ENCODE measurements around the gene SFRP5. TPM values are rescaled to one million over a fixed set of nuclear protein-coding genes. Genes with fewer than 3 reads are reported as not detected.

SFRP5 gene, protein sequence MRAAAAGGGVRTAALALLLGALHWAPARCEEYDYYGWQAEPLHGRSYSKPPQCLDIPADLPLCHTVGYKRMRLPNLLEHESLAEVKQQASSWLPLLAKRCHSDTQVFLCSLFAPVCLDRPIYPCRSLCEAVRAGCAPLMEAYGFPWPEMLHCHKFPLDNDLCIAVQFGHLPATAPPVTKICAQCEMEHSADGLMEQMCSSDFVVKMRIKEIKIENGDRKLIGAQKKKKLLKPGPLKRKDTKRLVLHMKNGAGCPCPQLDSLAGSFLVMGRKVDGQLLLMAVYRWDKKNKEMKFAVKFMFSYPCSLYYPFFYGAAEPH
- total RNA-seq (ENCODE audit: unreplicated experiment): not detected
- long read RNA-seq: 0 reads

DNA sequence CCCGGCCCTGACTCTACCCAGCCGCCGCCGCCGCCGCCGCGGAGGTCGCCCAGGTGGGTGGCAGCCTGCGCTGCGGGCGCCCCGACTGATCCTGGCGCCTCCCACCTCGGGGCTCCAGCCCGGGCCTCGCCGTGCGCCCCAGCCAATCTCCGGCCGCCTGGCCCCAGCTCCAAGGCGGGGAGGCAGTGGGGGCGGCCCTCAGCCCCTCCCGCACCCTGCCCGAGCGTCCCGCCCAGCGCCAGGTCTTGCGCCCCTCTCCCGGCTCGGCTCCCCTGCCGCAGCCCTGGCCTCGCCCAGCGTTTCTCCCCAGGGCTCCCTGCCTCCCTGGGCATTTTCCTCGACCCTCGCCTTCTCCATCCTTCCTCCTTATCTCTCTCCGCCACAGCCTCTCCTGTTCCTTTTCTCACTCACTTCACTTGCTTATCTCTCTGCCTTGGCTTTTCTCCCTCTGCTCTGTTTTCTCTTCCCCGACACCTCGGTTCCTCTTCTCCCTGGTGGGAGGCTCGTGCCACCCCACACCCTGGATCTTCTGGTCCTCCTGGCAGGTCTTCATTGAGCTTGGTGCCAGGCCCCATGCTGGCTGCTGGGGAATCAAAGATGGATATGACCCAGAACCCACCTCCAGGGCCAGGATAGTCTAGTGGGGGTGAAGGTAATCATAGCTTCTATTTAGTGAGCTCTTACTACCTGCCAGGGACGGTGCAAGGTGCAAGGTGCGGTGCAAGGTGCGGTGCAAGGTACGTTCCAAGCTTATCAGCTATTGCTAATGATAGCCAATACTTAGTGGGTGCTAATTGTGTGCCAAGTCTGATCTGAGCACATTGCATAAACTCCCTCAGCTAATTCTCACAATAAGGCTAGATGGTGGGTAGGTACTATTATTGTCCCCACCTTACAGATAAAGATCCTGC lies at the start of gene SFRP5:
TSS of gene SFRP5 (minus strand) at position 87 of the 911 bp plus-strand sequence. CDS start 166 bp downstream, outside the sequence.
- Mint-ChIP-seq H3K36me3 (ENCODE audit: unreplicated experiment) (peaks cover 4% of the 10 kb centered on the region), H3K9me3 (ENCODE audit: unreplicated experiment) (peaks cover 7% of the 10 kb centered on the region), H3K27me3 (ENCODE audit: unreplicated experiment) (peaks cover 28% of the 10 kb centered on the region), H3K4me3 (ENCODE audit: unreplicated experiment) (peak within 1 kb of the TSS; percentile 89), H3K4me1 (ENCODE audit: low read depth, unreplicated experiment) (no peaks in the 10 kb centered on the region), H3K27ac (ENCODE audit: unreplicated experiment) (no peak within 1 kb of the TSS)
- DNase-seq: no peak
- TF ChIP-seq, protein P1, sequence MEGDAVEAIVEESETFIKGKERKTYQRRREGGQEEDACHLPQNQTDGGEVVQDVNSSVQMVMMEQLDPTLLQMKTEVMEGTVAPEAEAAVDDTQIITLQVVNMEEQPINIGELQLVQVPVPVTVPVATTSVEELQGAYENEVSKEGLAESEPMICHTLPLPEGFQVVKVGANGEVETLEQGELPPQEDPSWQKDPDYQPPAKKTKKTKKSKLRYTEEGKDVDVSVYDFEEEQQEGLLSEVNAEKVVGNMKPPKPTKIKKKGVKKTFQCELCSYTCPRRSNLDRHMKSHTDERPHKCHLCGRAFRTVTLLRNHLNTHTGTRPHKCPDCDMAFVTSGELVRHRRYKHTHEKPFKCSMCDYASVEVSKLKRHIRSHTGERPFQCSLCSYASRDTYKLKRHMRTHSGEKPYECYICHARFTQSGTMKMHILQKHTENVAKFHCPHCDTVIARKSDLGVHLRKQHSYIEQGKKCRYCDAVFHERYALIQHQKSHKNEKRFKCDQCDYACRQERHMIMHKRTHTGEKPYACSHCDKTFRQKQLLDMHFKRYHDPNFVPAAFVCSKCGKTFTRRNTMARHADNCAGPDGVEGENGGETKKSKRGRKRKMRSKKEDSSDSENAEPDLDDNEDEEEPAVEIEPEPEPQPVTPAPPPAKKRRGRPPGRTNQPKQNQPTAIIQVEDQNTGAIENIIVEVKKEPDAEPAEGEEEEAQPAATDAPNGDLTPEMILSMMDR (IDR thresholded peaks at IDR 0.05; ENCODE audit: partially characterized antibody, unreplicated experiment): no peak

DNA sequence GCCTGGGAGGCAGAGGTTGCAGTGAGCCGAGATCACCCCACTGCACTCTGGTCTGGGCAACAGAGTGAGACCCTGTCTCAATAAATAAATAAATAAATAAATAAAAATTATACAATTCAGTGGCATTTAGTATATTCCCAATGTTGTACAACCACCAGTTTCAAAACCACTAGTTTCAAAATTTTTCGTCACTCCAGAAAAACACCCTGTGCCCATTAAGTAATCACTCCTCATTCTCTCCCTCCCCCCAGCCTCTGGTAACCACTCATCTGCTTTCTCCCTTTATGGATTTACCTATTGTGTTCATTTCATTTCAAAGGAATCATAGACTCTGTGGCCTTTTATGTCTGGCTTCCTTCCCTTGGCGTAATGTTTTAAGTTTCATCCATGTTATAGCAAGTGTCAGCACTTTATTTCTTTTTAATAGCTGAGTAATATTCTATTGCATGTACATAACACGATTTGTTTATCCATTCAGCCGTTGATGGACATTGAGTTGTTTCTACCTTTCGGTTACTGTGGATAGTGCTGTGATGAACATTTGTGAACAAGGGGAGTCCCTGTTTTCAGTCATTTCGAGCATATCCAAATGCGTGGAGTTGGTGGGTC lies 48.4 kb upstream of the SFRP5 start:
- peaks cover 34% of the 10 kb centered on the region for H3K4me1 Mint-ChIP-seq (ENCODE audit: low read depth, unreplicated experiment)
- TF ChIP-seq, protein P1 (IDR thresholded peaks at IDR 0.05; ENCODE audit: partially characterized antibody, unreplicated experiment): no peak
- no peak overlapping the region for H3K4me3 Mint-ChIP-seq (ENCODE audit: unreplicated experiment)
- H3K27me3 Mint-ChIP-seq (ENCODE audit: unreplicated experiment): peaks cover 8% of the 10 kb centered on the region
- peaks cover 6% of the 10 kb centered on the region for H3K9me3 Mint-ChIP-seq (ENCODE audit: unreplicated experiment)
- H3K36me3 Mint-ChIP-seq (ENCODE audit: unreplicated experiment): no peaks in the 10 kb centered on the region
- H3K27ac Mint-ChIP-seq (ENCODE audit: unreplicated experiment): no peak overlapping the region
- no peak for DNase-seq

DNA sequence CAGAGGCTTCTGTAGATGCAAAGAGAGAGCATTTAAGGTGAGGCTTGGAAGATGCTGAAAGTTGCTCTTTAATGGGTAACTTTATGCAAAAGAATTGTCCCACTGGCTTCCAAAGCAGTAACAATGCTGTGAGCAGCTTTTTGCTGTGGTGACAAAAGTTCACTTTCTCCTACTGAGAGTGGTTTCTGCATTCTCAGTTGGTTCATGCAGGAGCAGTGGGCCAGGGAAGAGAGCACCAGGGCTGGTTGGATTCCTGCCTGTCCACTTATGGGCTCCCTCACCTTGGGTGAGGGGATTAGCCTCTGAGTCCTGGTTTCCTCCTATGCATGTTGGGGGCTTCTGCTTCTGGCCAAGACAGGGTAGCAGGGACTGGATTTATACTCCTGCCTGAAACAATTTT lies 46.8 kb upstream of the SFRP5 start:
- no peak overlapping the region for H3K27ac Mint-ChIP-seq (ENCODE audit: unreplicated experiment)
- no peak overlapping the region for H3K4me3 Mint-ChIP-seq (ENCODE audit: unreplicated experiment)
- TF ChIP-seq, protein P1 (IDR thresholded peaks at IDR 0.05; ENCODE audit: partially characterized antibody, unreplicated experiment): no peak
- no peak for DNase-seq
- H3K9me3 Mint-ChIP-seq (ENCODE audit: unreplicated experiment): peaks cover 5% of the 10 kb centered on the region
- H3K36me3 Mint-ChIP-seq (ENCODE audit: unreplicated experiment): no peaks in the 10 kb centered on the region
- H3K27me3 Mint-ChIP-seq (ENCODE audit: unreplicated experiment): peaks cover 7% of the 10 kb centered on the region
- H3K4me1 Mint-ChIP-seq (ENCODE audit: low read depth, unreplicated experiment): peaks cover 29% of the 10 kb centered on the region

DNA sequence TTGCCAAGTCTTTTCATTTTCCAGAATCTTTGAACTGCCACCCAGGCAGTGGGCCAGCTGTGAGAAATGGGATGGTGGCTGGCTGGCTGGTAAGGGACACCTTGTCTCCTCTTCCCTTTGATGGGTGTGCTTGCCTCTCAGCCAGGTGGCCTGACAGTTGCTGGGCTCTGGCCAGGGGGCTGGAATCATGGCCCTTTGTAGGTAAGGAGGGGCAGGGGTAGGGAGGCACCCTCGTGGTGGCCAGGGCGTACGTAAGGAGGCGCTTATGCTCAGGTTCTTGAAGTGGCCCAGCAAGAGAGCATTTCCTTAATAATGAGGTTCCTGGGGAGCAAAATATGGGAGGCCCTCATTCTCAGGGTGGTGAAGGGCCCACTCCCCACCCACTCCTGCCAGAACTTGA lies 44.8 kb upstream of the SFRP5 start:
- H3K4me1 Mint-ChIP-seq (ENCODE audit: low read depth, unreplicated experiment): peaks cover 29% of the 10 kb centered on the region
- H3K4me3 Mint-ChIP-seq (ENCODE audit: unreplicated experiment): peak overlapping the region; percentile 34
- no peak for DNase-seq
- H3K27me3 Mint-ChIP-seq (ENCODE audit: unreplicated experiment): peaks cover 7% of the 10 kb centered on the region
- no peak overlapping the region for H3K27ac Mint-ChIP-seq (ENCODE audit: unreplicated experiment)
- peaks cover 5% of the 10 kb centered on the region for H3K9me3 Mint-ChIP-seq (ENCODE audit: unreplicated experiment)
- TF ChIP-seq, protein P1 (IDR thresholded peaks at IDR 0.05; ENCODE audit: partially characterized antibody, unreplicated experiment): no peak
- H3K36me3 Mint-ChIP-seq (ENCODE audit: unreplicated experiment): no peaks in the 10 kb centered on the region

Measured in glutamatergic neuron (in vitro differentiated cells).